WTC11 (cell line): ENCODE results near the gene SP100. TPM values are rescaled to one million over a fixed set of nuclear protein-coding genes. Genes with fewer than 3 reads are reported as not detected.

Experiments used
- ATAC-seq: fragments of 200-7000 bp; cut with Tn5 transposase; 2 replicates; pipeline ENCODE4 v1.10.0; 2021; ENCODE audit warnings: mild to moderate bottlenecking, moderate library complexity
- CTCF ChIA-PET: fragments of 300-600 bp; sonication (Branson Sonifier 250); formaldehyde crosslinking; loops from one replicate; lab custom pipeline; 2021; ENCODE audit warnings: antibody characterized with exemption; lab: Charles Lee
- POLR2A ChIA-PET: fragments of 350-600 bp; sonication (Branson Sonifier 250); formaldehyde crosslinking; loops from one replicate; lab custom pipeline; 2021; ENCODE audit warnings: antibody characterized with exemption; lab: Charles Lee
- DNase-seq: peaks from one replicate; pipeline ENCODE4 v3.0.0; 2021; ENCODE audit warnings: low spot score
- H3K27ac Mint-ChIP-seq: 2 replicates; pipeline ENCODE4 v1.8.0; 2021; ENCODE audit warnings: mixed read lengths
- H3K27me3 Mint-ChIP-seq: 2 replicates; pipeline ENCODE4 v1.8.0; 2021; ENCODE audit warnings: low read depth, mild to moderate bottlenecking, moderate library complexity, mixed read lengths
- H3K36me3 Mint-ChIP-seq: 2 replicates; pipeline ENCODE4 v1.8.0; 2021; ENCODE audit warnings: mixed read lengths
- H3K4me1 Mint-ChIP-seq: 2 replicates; pipeline ENCODE4 v1.8.0; 2022; ENCODE audit warnings: mixed read lengths
- H3K4me3 Mint-ChIP-seq: 2 replicates; pipeline ENCODE4 v1.8.0; 2021; ENCODE audit warnings: mild to moderate bottlenecking, moderate library complexity, mixed read lengths
- H3K9me3 Mint-ChIP-seq: 2 replicates; pipeline ENCODE4 v1.8.0; 2021; ENCODE audit warnings: mixed read lengths
- AFF4 ChIP-seq: sonication (generic); formaldehyde crosslinking; IDR thresholded peaks from 2 replicates; pipeline ENCODE4 v1.8.1; 2023; ENCODE audit warnings: mild to moderate bottlenecking, missing genetic modification reagents, borderline replicate concordance
- AR ChIP-seq: fragments of 250-450 bp; sonication (Bioruptor Pico); IDR thresholded peaks from 2 replicates; pipeline ENCODE4 v1.9.0; 2021; ENCODE audit warnings: mild to moderate bottlenecking
- ATF6 ChIP-seq: sonication (generic); formaldehyde crosslinking; IDR thresholded peaks from 2 replicates; pipeline ENCODE4 v1.8.1; 2023; ENCODE audit warnings: mild to moderate bottlenecking, missing genetic modification reagents
- ESRRA ChIP-seq: sonication (generic); formaldehyde crosslinking; IDR thresholded peaks from 2 replicates; pipeline ENCODE4 v1.8.1; 2022; ENCODE audit warnings: mild to moderate bottlenecking, missing genetic modification reagents, borderline replicate concordance
- FOXJ3 ChIP-seq: sonication (generic); formaldehyde crosslinking; IDR thresholded peaks from 2 replicates; pipeline ENCODE4 v1.9.0; 2021; ENCODE audit warnings: missing genetic modification reagents, mild to moderate bottlenecking, borderline replicate concordance
- HMGXB4 ChIP-seq: sonication (generic); formaldehyde crosslinking; IDR thresholded peaks from 2 replicates; pipeline ENCODE4 v1.8.1; 2023; ENCODE audit warnings: mild to moderate bottlenecking, moderate library complexity, missing genetic modification reagents
- JAZF1 ChIP-seq: fragments of 250-450 bp; sonication (Bioruptor Pico); IDR thresholded peaks from 2 replicates; pipeline ENCODE4 v1.9.0; 2021; ENCODE audit warnings: moderate library complexity, mild to moderate bottlenecking, inconsistent platforms
- MXD4 ChIP-seq: fragments of 250-450 bp; sonication (Bioruptor Pico); IDR thresholded peaks from 2 replicates; pipeline ENCODE4 v1.8.0; 2021; ENCODE audit warnings: mild to moderate bottlenecking, moderate library complexity, borderline replicate concordance
- PREB ChIP-seq: sonication (generic); formaldehyde crosslinking; IDR thresholded peaks from 2 replicates; pipeline ENCODE4 v1.8.1; 2022; ENCODE audit warnings: mild to moderate bottlenecking, missing genetic modification reagents, moderate library complexity, borderline replicate concordance
- TCF7 ChIP-seq: sonication (generic); formaldehyde crosslinking; IDR thresholded peaks from 2 replicates; pipeline ENCODE4 v1.8.0; 2022; ENCODE audit warnings: mild to moderate bottlenecking, low read depth, missing genetic modification reagents, moderate library complexity
- ZBTB21 ChIP-seq: sonication (generic); formaldehyde crosslinking; IDR thresholded peaks from 2 replicates; pipeline ENCODE4 v1.8.1; 2023; ENCODE audit warnings: mild to moderate bottlenecking, missing genetic modification reagents, borderline replicate concordance
- ZNF138 ChIP-seq: sonication (generic); formaldehyde crosslinking; conservative IDR thresholded peaks from 2 replicates; pipeline ENCODE4 v1.8.1; 2022; ENCODE audit warnings: mild to moderate bottlenecking, moderate library complexity, missing genetic modification reagents
- ZNF396 ChIP-seq: fragments of 250-450 bp; sonication (Bioruptor Pico); IDR thresholded peaks from 2 replicates; pipeline ENCODE4 v1.8.0; 2021; ENCODE audit warnings: mild to moderate bottlenecking, moderate library complexity, borderline replicate concordance
- ZNF425 ChIP-seq: fragments of 250-450 bp; sonication (Bioruptor Pico); conservative IDR thresholded peaks from 2 replicates; pipeline ENCODE4 v1.9.0; 2021; ENCODE audit warnings: mild to moderate bottlenecking
- ZNF512 ChIP-seq: sonication (generic); formaldehyde crosslinking; IDR thresholded peaks from 2 replicates; pipeline ENCODE4 v1.8.1; 2022; ENCODE audit warnings: missing genetic modification reagents, borderline replicate concordance
- ZNF671 ChIP-seq: fragments of 250-450 bp; sonication (Bioruptor Pico); IDR thresholded peaks from 2 replicates; pipeline ENCODE4 v1.8.0; 2021; ENCODE audit warnings: mild to moderate bottlenecking
- ZSCAN18 ChIP-seq: fragments of 250-450 bp; sonication (Bioruptor Pico); IDR thresholded peaks from 2 replicates; pipeline ENCODE4 v2.1.2; 2022; ENCODE audit warnings: mild to moderate bottlenecking, moderate library complexity
- total RNA-seq: library from RNA; stranded (reverse); gene quantifications from 3 replicates; pipeline ENCODE4 v1.2.3, GENCODE V29; 2021

SP100 gene
- total RNA-seq, 1 experiment from 2014 or later: 1.3 TPM

- TF ChIP-seq ZNF512 (CRISPR knock-in tag): no peak
- TF ChIP-seq FOXJ3 (CRISPR knock-in tag): no peak
These were observed 18.8 kb downstream of the SP100 start (continued) for GRCh38 chr2:230434677-230435324.

GRCh38 chr2:230435431-230435830, 19.4 kb downstream of the SP100 start:
- H3K27me3 Mint-ChIP-seq: no peaks in the 10 kb centered on the region
- ChIA-PET CTCF (no interaction called here), POLR2A (no interaction called here)
- peaks cover 2% of the 10 kb centered on the region; the same call in 1 of the 2 replicates for H3K4me1 Mint-ChIP-seq
- ATAC-seq (no peak), DNase-seq (no peak)
- H3K36me3 Mint-ChIP-seq: peaks cover 3% of the 10 kb centered on the region; the same call in 1 of the 2 replicates
- H3K9me3 Mint-ChIP-seq: peaks cover 27% of the 10 kb centered on the region
- H3K27ac Mint-ChIP-seq: no peak overlapping the region
- no peak overlapping the region for H3K4me3 Mint-ChIP-seq
- TF ChIP-seq JAZF1 (CRISPR knock-in tag) (no peak), AFF4 (CRISPR knock-in tag) (no peak), ZNF396 (CRISPR knock-in tag) (no peak), ATF6 (CRISPR knock-in tag) (no peak), HMGXB4 (no peak), TCF7 (CRISPR knock-in tag) (no peak), ZNF671 (CRISPR knock-in tag) (no peak), PREB (CRISPR knock-in tag) (no peak), ZNF425 (no peak), MXD4 (CRISPR knock-in tag) (no peak), AR (CRISPR knock-in tag) (no peak), ZBTB21 (CRISPR knock-in tag) (no peak), ESRRA (no peak), ZSCAN18 (no peak), ZNF138 (CRISPR knock-in tag) (no peak)
